Measurements from ENCODE around the gene CTPS1. TPM values are rescaled to one million over a fixed set of nuclear protein-coding genes. Genes with fewer than 3 reads are reported as not detected.
A peak's percentile ranks its signal among the peaks of the same experiment; 100 is the strongest.

The CTPS1 gene, protein sequence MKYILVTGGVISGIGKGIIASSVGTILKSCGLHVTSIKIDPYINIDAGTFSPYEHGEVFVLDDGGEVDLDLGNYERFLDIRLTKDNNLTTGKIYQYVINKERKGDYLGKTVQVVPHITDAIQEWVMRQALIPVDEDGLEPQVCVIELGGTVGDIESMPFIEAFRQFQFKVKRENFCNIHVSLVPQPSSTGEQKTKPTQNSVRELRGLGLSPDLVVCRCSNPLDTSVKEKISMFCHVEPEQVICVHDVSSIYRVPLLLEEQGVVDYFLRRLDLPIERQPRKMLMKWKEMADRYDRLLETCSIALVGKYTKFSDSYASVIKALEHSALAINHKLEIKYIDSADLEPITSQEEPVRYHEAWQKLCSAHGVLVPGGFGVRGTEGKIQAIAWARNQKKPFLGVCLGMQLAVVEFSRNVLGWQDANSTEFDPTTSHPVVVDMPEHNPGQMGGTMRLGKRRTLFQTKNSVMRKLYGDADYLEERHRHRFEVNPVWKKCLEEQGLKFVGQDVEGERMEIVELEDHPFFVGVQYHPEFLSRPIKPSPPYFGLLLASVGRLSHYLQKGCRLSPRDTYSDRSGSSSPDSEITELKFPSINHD
- total RNA-seq: 10 to 100 TPM; 19.6 to 47.4 (median 36.5) TPM

DNA sequence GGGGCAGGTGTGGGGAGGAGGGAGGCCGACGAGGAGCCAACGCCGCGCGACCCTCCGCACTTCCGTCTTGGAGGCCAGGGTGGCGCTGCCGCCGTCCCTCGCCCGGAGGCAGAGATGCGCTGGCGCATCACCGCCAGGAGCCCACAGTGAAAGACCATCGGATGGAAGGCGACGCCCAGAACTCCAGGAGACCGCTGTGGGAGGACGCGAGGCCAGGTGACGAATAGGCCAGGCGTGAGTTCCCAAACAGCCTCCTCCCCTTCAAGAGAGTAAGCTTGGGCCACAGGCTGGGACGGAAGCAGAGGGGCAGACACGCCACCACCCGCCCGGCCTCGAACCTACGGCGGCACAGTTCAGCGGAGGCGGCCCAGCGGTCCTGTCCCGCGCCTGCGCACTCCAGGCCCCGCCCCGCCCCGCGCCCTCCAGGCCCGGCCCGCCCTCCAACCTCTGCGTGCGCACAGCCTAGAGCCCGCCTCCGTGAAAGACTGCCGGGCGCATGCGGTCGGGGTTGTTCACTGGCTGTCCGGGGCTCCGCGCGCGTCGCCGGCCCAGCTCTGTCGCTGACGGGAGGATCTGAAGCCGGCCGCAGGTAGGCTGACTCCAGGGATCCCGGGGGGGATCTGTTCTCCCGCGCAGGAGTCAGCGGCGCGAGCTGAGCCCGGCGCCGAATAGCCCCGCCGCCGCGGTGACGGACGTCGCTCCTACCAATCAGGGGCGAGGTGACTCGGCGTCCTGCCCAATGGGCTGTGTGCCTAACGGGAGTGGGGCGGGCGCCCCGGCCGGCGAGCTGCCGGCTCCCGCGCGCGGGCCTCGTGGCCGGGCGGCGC, at the start of gene CTPS1:
Gene CTPS1 (plus strand): TSS at position 456 of the 827 bp plus-strand sequence. CDS start 3,595 bp downstream, outside the sequence.
- Histone ChIP-seq H3K36me3 (peaks cover 0 to 6% of the 10 kb centered on the region in 2 donors), H3K9me3 (no peaks in the 10 kb centered on the region)
- WGBS, 2 donors (ENCODE audit: low coverage in 1 of 2): no CpG with 5 or more reads among the region's 96 CpGs

DNA sequence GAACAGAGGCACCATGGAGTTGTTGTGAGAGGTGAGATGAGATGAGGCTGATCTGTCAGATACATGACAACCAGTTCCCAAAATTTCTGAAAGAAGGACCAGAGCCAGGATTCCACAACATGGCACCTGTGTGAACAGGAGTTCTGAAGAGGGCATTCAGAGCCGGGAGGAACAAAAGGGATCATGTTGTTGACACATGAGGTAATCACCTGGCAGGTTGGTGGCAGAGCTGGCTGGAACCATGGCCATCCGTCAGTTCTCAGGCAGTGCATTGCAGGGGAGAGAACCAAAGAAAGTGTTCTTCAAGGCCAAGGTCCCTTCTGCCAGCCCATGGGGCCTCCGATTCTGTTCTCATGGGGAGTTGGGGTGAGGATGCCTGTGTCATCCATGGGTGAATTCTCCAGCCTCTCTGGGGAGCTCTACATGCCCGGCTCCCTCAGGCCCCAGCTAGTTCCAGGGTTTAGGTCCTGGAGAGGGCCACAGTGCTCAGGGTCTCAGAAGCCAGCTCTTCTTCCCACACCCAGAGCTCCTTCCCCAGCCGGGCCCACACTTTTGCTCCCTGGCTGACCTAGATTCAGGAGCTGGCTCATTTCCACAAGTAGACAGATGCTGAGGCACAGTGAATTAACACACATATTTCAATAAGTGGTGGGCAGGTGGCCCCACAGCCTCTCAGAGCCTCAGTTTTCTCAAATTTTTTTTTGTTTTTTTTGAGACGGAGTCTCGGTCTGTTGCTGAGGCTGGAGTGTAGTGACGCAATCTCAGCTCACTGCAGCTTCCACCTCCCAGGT, 49.1 kb upstream of the CTPS1 start:
- WGBS, 2 donors (ENCODE audit: low coverage in 1 of 2): 84 to 85% methylated on average over 3 to 4 of the region's 8 CpGs
- Histone ChIP-seq H3K4me3 (no peak overlapping the region), H3K27me3 (no peaks in the 10 kb centered on the region), H3K27ac (no peak overlapping the region), H3K36me3 (no peaks in the 10 kb centered on the region), H3K9me3 (no peaks in the 10 kb centered on the region), H3K4me1 (no peaks in the 10 kb centered on the region)
- ATAC-seq: no peak
- TF ChIP-seq EP300 (IDR thresholded peaks at IDR 0.05): no peak
- TF ChIP-seq, protein P1, sequence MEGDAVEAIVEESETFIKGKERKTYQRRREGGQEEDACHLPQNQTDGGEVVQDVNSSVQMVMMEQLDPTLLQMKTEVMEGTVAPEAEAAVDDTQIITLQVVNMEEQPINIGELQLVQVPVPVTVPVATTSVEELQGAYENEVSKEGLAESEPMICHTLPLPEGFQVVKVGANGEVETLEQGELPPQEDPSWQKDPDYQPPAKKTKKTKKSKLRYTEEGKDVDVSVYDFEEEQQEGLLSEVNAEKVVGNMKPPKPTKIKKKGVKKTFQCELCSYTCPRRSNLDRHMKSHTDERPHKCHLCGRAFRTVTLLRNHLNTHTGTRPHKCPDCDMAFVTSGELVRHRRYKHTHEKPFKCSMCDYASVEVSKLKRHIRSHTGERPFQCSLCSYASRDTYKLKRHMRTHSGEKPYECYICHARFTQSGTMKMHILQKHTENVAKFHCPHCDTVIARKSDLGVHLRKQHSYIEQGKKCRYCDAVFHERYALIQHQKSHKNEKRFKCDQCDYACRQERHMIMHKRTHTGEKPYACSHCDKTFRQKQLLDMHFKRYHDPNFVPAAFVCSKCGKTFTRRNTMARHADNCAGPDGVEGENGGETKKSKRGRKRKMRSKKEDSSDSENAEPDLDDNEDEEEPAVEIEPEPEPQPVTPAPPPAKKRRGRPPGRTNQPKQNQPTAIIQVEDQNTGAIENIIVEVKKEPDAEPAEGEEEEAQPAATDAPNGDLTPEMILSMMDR (IDR thresholded peaks at IDR 0.05): no peak
- TF ChIP-seq POLR2A (IDR thresholded peaks at IDR 0.05): no peak
- TF ChIP-seq POLR2AphosphoS5 (IDR thresholded peaks at IDR 0.05): no peak

More for the DNA sequence above, at the start of gene CTPS1:
- peak within 1 kb of the TSS; percentile 63 to 95 (median 92) for H3K27ac ChIP-seq
- peak within 1 kb of the TSS; percentile 60 to 76 for H3K4me3 ChIP-seq
- TF ChIP-seq EP300 (IDR thresholded peaks at IDR 0.05) (no peak), POLR2AphosphoS5 (IDR thresholded peaks at IDR 0.05) (peak; percentile 79), POLR2A (IDR thresholded peaks at IDR 0.05) (peak; percentile 61 to 66)
- TF ChIP-seq, protein P1 (IDR thresholded peaks at IDR 0.05): peak in 2 of 4 experiments; percentile 27 to 34
- peak; percentile 96 for ATAC-seq
- no peaks in the 10 kb centered on the region for H3K27me3 ChIP-seq
- H3K4me1 ChIP-seq: peaks cover 0 to 56% (median 17%) of the 10 kb centered on the region in 3 donors

DNA sequence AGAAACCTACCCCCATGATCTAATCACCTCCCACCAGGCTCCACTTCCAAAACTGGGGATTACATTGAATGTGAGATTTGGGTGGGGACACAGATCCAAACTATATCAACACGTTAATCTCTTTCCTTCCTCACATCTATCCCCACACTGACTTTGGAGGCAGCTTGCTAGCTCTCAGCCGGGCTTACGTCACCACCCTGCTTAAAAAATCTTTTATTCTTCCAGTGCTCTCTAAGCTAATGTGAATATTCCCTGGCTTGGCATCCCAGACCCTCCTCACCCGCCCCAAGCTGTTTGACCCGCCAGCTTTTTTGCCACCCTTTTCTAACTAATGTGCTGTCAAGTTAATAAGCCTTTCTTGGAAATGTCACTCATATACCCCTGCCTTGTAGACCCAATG, 47.9 kb upstream of the CTPS1 start:
- ATAC-seq: no peak
- Histone ChIP-seq H3K27me3 (no peaks in the 10 kb centered on the region), H3K27ac (no peak overlapping the region), H3K36me3 (no peaks in the 10 kb centered on the region), H3K9me3 (no peaks in the 10 kb centered on the region), H3K4me1 (no peaks in the 10 kb centered on the region), H3K4me3 (no peak overlapping the region)
- WGBS, 2 donors (ENCODE audit: low coverage in 1 of 2): 72 to 79% methylated on average over 5 of the region's 5 CpGs
- TF ChIP-seq POLR2AphosphoS5 (IDR thresholded peaks at IDR 0.05) (no peak), POLR2A (IDR thresholded peaks at IDR 0.05) (no peak), EP300 (IDR thresholded peaks at IDR 0.05) (no peak)
- TF ChIP-seq, protein P1 (IDR thresholded peaks at IDR 0.05): no peak

DNA sequence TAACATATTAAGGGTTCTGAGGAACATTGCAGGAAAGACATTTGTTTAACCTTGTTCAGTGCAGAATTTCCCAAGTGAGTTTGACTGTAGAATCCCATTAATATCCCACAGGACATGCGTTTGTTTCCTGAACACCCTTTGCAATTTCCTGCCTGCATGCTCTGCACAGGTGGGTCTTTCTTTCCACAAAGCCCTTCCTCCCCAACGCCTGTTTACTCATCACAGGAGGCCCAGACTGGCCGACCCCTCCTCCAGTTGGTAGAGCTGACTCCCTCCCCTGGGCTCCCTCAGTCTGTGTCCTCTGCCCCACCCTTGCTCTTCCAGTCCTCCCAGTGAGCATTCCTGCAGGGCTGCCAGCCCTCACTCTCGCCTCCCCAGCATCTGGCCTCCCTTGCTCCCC, 47.5 kb upstream of the CTPS1 start:
- no peaks in the 10 kb centered on the region for H3K36me3 ChIP-seq
- no peaks in the 10 kb centered on the region for H3K9me3 ChIP-seq
- H3K27me3 ChIP-seq: no peaks in the 10 kb centered on the region
- no peak for TF ChIP-seq EP300 (IDR thresholded peaks at IDR 0.05)
- no peak for TF ChIP-seq POLR2AphosphoS5 (IDR thresholded peaks at IDR 0.05)
- TF ChIP-seq POLR2A (IDR thresholded peaks at IDR 0.05): no peak
- TF ChIP-seq, protein P1 (IDR thresholded peaks at IDR 0.05): no peak
- no peaks in the 10 kb centered on the region for H3K4me1 ChIP-seq
- whole genome bisulfite sequencing, 2 donors (ENCODE audit: low coverage in 1 of 2): 36 to 53% methylated on average over 3 to 4 of the region's 4 CpGs
- H3K4me3 ChIP-seq: no peak overlapping the region
- peak; percentile 31 for ATAC-seq
- no peak overlapping the region for H3K27ac ChIP-seq

Data from gastroesophageal sphincter (tissue), 4 donors.